ENCODE results near the gene PDE3B. TPM values are rescaled to one million over a fixed set of nuclear protein-coding genes. Genes with fewer than 3 reads are reported as not detected.
"Not testable (repeated sequence)": the region's sequence is repeated elsewhere in the genome, so short reads cannot be mapped to it uniquely, and the experiment has no call there.

PDE3B gene
- polyA plus RNA-seq, 4 donors = 0.67 to 25.8 (median 2.4) TPM

GRCh38 chr11:14764579-14765527 is 121.2 kb downstream of the PDE3B start:
- Histone ChIP-seq H3K36me3 (ENCODE audit: control insufficient read depth in 3 of 3, insufficient read depth in 2 of 3, low read depth in 1 of 3, low read length in 3 of 3) (no peaks in the 10 kb centered on the region), H3K4me3 (ENCODE audit: low read depth in 1 of 3, low read length in 3 of 3) (no peak overlapping the region), H3K4me1 (ENCODE audit: control insufficient read depth in 3 of 3, insufficient read depth in 2 of 3, low read depth in 1 of 3, low read length in 2 of 3) (peaks cover 0 to 2% (median 0%) of the 10 kb centered on the region in 3 donors), H3K27ac (ENCODE audit: low read depth in 1 of 3, low read length in 2 of 3) (no peak overlapping the region), H3K27me3 (ENCODE audit: control insufficient read depth in 3 of 3, insufficient read depth in 3 of 3, low read length in 3 of 3) (no peaks in the 10 kb centered on the region), H3K9me3 (ENCODE audit: control insufficient read depth in 2 of 2, insufficient read depth in 1 of 2, low read depth in 1 of 2, low read length in 1 of 2) (no peaks in the 10 kb centered on the region)
- peak; percentile 5 to 69 for DNase-seq
- no peak for FAIRE-seq
- 68 to 85% (median 70%) methylated on average over 6 of the region's 6 CpGs for WGBS, 3 donors

GRCh38 chr11:14766585-14766984 is 123.0 kb downstream of the PDE3B start:
- DNase-seq (no peak), FAIRE-seq (no peak)
- peaks cover 0 to 2% (median 0%) of the 10 kb centered on the region in 3 donors for H3K4me1 ChIP-seq (ENCODE audit: control insufficient read depth in 3 of 3, insufficient read depth in 2 of 3, low read depth in 1 of 3, low read length in 2 of 3)
- H3K27ac ChIP-seq (ENCODE audit: low read depth in 1 of 3, low read length in 2 of 3) = no peak overlapping the region
- no peak overlapping the region for H3K4me3 ChIP-seq (ENCODE audit: low read depth in 1 of 3, low read length in 3 of 3)
- H3K9me3 ChIP-seq (ENCODE audit: control insufficient read depth in 2 of 2, insufficient read depth in 1 of 2, low read depth in 1 of 2, low read length in 1 of 2) = no peaks in the 10 kb centered on the region
- H3K27me3 ChIP-seq (ENCODE audit: control insufficient read depth in 3 of 3, insufficient read depth in 3 of 3, low read length in 3 of 3) = no peaks in the 10 kb centered on the region
- H3K36me3 ChIP-seq (ENCODE audit: control insufficient read depth in 3 of 3, insufficient read depth in 2 of 3, low read depth in 1 of 3, low read length in 3 of 3) = no peaks in the 10 kb centered on the region

- DNase-seq = no peak
Measured at GRCh38 chr11:14768526-14769188, 125.1 kb downstream of the PDE3B start.

GRCh38 chr11:14773755-14774154 is 130.2 kb downstream of the PDE3B start:
- 63 to 87% (median 86%) methylated on average over 1 of the region's 1 CpG for WGBS, 3 donors
- FAIRE-seq (no peak), DNase-seq (no peak)
- no peaks in the 10 kb centered on the region for H3K4me1 ChIP-seq (ENCODE audit: control insufficient read depth in 3 of 3, insufficient read depth in 2 of 3, low read depth in 1 of 3, low read length in 2 of 3)
- H3K36me3 ChIP-seq (ENCODE audit: control insufficient read depth in 3 of 3, insufficient read depth in 2 of 3, low read depth in 1 of 3, low read length in 3 of 3) = peaks cover 0 to 6% (median 0%) of the 10 kb centered on the region in 3 donors
- no peaks in the 10 kb centered on the region for H3K27me3 ChIP-seq (ENCODE audit: control insufficient read depth in 3 of 3, insufficient read depth in 3 of 3, low read length in 3 of 3)
- no peak overlapping the region for H3K27ac ChIP-seq (ENCODE audit: low read depth in 1 of 3, low read length in 2 of 3)
- peaks cover 0 to 5% of the 10 kb centered on the region in 2 donors for H3K9me3 ChIP-seq (ENCODE audit: control insufficient read depth in 2 of 2, insufficient read depth in 1 of 2, low read depth in 1 of 2, low read length in 1 of 2)
- H3K4me3 ChIP-seq (ENCODE audit: low read depth in 1 of 3, low read length in 3 of 3) = no peak overlapping the region

More at GRCh38 chr11:14768526-14769188, 125.1 kb downstream of the PDE3B start:
- no peak for FAIRE-seq
- Histone ChIP-seq H3K27me3 (ENCODE audit: control insufficient read depth in 3 of 3, insufficient read depth in 3 of 3, low read length in 3 of 3) (no peaks in the 10 kb centered on the region), H3K27ac (ENCODE audit: low read depth in 1 of 3, low read length in 2 of 3) (no peak overlapping the region), H3K4me3 (ENCODE audit: low read depth in 1 of 3, low read length in 3 of 3) (no peak overlapping the region), H3K9me3 (ENCODE audit: control insufficient read depth in 2 of 2, insufficient read depth in 1 of 2, low read depth in 1 of 2, low read length in 1 of 2) (no peaks in the 10 kb centered on the region), H3K4me1 (ENCODE audit: control insufficient read depth in 3 of 3, insufficient read depth in 2 of 3, low read depth in 1 of 3, low read length in 2 of 3) (peaks cover 0 to 2% (median 0%) of the 10 kb centered on the region in 3 donors), H3K36me3 (ENCODE audit: control insufficient read depth in 3 of 3, insufficient read depth in 2 of 3, low read depth in 1 of 3, low read length in 3 of 3) (no peaks in the 10 kb centered on the region)
- WGBS, 3 donors = 69 to 83% (median 76%) methylated on average over 2 of the region's 2 CpGs

GRCh38 chr11:14774721-14775120 is 131.1 kb downstream of the PDE3B start:
- DNase-seq = no peak
- FAIRE-seq = no peak

GRCh38 chr11:14775897-14776296 is 132.3 kb downstream of the PDE3B start:
- FAIRE-seq (no peak), DNase-seq (no peak)
- peaks cover 0 to 5% of the 10 kb centered on the region in 2 donors for H3K9me3 ChIP-seq (ENCODE audit: control insufficient read depth in 2 of 2, insufficient read depth in 1 of 2, low read depth in 1 of 2, low read length in 1 of 2)
- H3K4me1 ChIP-seq (ENCODE audit: control insufficient read depth in 3 of 3, insufficient read depth in 2 of 3, low read depth in 1 of 3, low read length in 2 of 3) = no peaks in the 10 kb centered on the region
- no peak overlapping the region for H3K4me3 ChIP-seq (ENCODE audit: low read depth in 1 of 3, low read length in 3 of 3)
- H3K27ac ChIP-seq (ENCODE audit: low read depth in 1 of 3, low read length in 2 of 3) = no peak overlapping the region
- no peaks in the 10 kb centered on the region for H3K27me3 ChIP-seq (ENCODE audit: control insufficient read depth in 3 of 3, insufficient read depth in 3 of 3, low read length in 3 of 3)
- H3K36me3 ChIP-seq (ENCODE audit: control insufficient read depth in 3 of 3, insufficient read depth in 2 of 3, low read depth in 1 of 3, low read length in 3 of 3) = peaks cover 0 to 6% (median 0%) of the 10 kb centered on the region in 3 donors

More at GRCh38 chr11:14774721-14775120, 131.1 kb downstream of the PDE3B start:
- Histone ChIP-seq H3K4me1 (ENCODE audit: control insufficient read depth in 3 of 3, insufficient read depth in 2 of 3, low read depth in 1 of 3, low read length in 2 of 3) (no peaks in the 10 kb centered on the region), H3K27ac (ENCODE audit: low read depth in 1 of 3, low read length in 2 of 3) (no peak overlapping the region), H3K9me3 (ENCODE audit: control insufficient read depth in 2 of 2, insufficient read depth in 1 of 2, low read depth in 1 of 2, low read length in 1 of 2) (peaks cover 0 to 5% of the 10 kb centered on the region in 2 donors), H3K27me3 (ENCODE audit: control insufficient read depth in 3 of 3, insufficient read depth in 3 of 3, low read length in 3 of 3) (no peaks in the 10 kb centered on the region), H3K4me3 (ENCODE audit: low read depth in 1 of 3, low read length in 3 of 3) (no peak overlapping the region), H3K36me3 (ENCODE audit: control insufficient read depth in 3 of 3, insufficient read depth in 2 of 3, low read depth in 1 of 3, low read length in 3 of 3) (peaks cover 0 to 6% (median 0%) of the 10 kb centered on the region in 3 donors)
- 92 to 95% (median 92%) methylated on average over 3 of the region's 3 CpGs for WGBS, 3 donors

- H3K9me3 ChIP-seq (ENCODE audit: control insufficient read depth in 2 of 2, insufficient read depth in 1 of 2, low read depth in 1 of 2, low read length in 1 of 2); H3K27me3 ChIP-seq (ENCODE audit: control insufficient read depth in 3 of 3, insufficient read depth in 3 of 3, low read length in 3 of 3); H3K36me3 ChIP-seq (ENCODE audit: control insufficient read depth in 3 of 3, insufficient read depth in 2 of 3, low read depth in 1 of 3, low read length in 3 of 3); H3K4me3 ChIP-seq (ENCODE audit: low read depth in 1 of 3, low read length in 3 of 3); FAIRE-seq; H3K27ac ChIP-seq (ENCODE audit: low read depth in 1 of 3, low read length in 2 of 3); H3K4me1 ChIP-seq (ENCODE audit: control insufficient read depth in 3 of 3, insufficient read depth in 2 of 3, low read depth in 1 of 3, low read length in 2 of 3); DNase-seq: not testable (repeated sequence)
- 94 to 96% (median 95%) methylated on average over 8 of the region's 8 CpGs for WGBS, 3 donors
Measured at GRCh38 chr11:14778460-14778859, 134.9 kb downstream of the PDE3B start.

GRCh38 chr11:14783788-14784187 is 140.2 kb downstream of the PDE3B start:
- no peaks in the 10 kb centered on the region for H3K9me3 ChIP-seq (ENCODE audit: control insufficient read depth in 2 of 2, insufficient read depth in 1 of 2, low read depth in 1 of 2, low read length in 1 of 2)
- no peaks in the 10 kb centered on the region for H3K4me1 ChIP-seq (ENCODE audit: control insufficient read depth in 3 of 3, insufficient read depth in 2 of 3, low read depth in 1 of 3, low read length in 2 of 3)
- H3K27ac ChIP-seq (ENCODE audit: low read depth in 1 of 3, low read length in 2 of 3) = no peak overlapping the region
- FAIRE-seq (no peak), DNase-seq (no peak)
- WGBS, 3 donors = 90 to 96% (median 94%) methylated on average over 6 of the region's 6 CpGs
- no peaks in the 10 kb centered on the region for H3K36me3 ChIP-seq (ENCODE audit: control insufficient read depth in 3 of 3, insufficient read depth in 2 of 3, low read depth in 1 of 3, low read length in 3 of 3)
- no peak overlapping the region for H3K4me3 ChIP-seq (ENCODE audit: low read depth in 1 of 3, low read length in 3 of 3)
- no peaks in the 10 kb centered on the region for H3K27me3 ChIP-seq (ENCODE audit: control insufficient read depth in 3 of 3, insufficient read depth in 3 of 3, low read length in 3 of 3)
